Measurements from ENCODE around the gene KDM2B. TPM values are rescaled to one million over a fixed set of nuclear protein-coding genes. Genes with fewer than 3 reads are reported as not detected.
A peak's percentile ranks its signal among the peaks of the same experiment; 100 is the strongest.

The KDM2B gene
- total RNA-seq, 1 experiment from 2014 or later: 15.5 TPM

GRCh38 chr12:121578230-121579189 lies 2.3 kb downstream of the KDM2B start:
- peak overlapping the region; percentile 80 for H3K4me3 Mint-ChIP-seq (ENCODE audit: unreplicated experiment)
- ChIA-PET CTCF (no interaction called here), POLR2A (interaction anchor here (0.6 to 1.2 kb wide), 2 partner anchors 14 to 47 kb away, joined by 4 read pairs; partner anchors contain the start of gene ORAI1)
- no peak for TF ChIP-seq CTCF (IDR thresholded peaks at IDR 0.05; ENCODE audit: unreplicated experiment)
- H3K4me1 Mint-ChIP-seq (ENCODE audit: insufficient read depth, unreplicated experiment): no peaks in the 10 kb centered on the region
- H3K9me3 Mint-ChIP-seq (ENCODE audit: unreplicated experiment): no peaks in the 10 kb centered on the region
- intact Hi-C loops (cut with micrococcal nuclease): no loop called here
- no peak overlapping the region for H3K27ac Mint-ChIP-seq (ENCODE audit: low read depth, unreplicated experiment)
- BruUV-seq (replicated peaks): no TSS peak
- no peak for DNase-seq (ENCODE audit: unreplicated experiment)
- no peaks in the 10 kb centered on the region for H3K27me3 Mint-ChIP-seq (ENCODE audit: insufficient read depth, unreplicated experiment)
- H3K36me3 Mint-ChIP-seq (ENCODE audit: insufficient read depth, unreplicated experiment): peaks cover 6% of the 10 kb centered on the region

- Mint-ChIP-seq H3K4me3 (ENCODE audit: unreplicated experiment) (peak overlapping the region; percentile 31), H3K27ac (ENCODE audit: low read depth, unreplicated experiment) (no peak overlapping the region), H3K27me3 (ENCODE audit: insufficient read depth, unreplicated experiment) (no peaks in the 10 kb centered on the region), H3K4me1 (ENCODE audit: insufficient read depth, unreplicated experiment) (no peaks in the 10 kb centered on the region), H3K9me3 (ENCODE audit: unreplicated experiment) (no peaks in the 10 kb centered on the region), H3K36me3 (ENCODE audit: insufficient read depth, unreplicated experiment) (peaks cover 6% of the 10 kb centered on the region)
- no peak for TF ChIP-seq CTCF (IDR thresholded peaks at IDR 0.05; ENCODE audit: unreplicated experiment)
- ChIA-PET CTCF (interaction anchor here (0.6 to 2.7 kb wide), 7 partner anchors 24 to 217 kb away, joined by 3 to 11 read pairs (median 3); no protein-coding TSS in a partner anchor), POLR2A (interaction anchor here (1.2 kb wide), 1 partner anchor 24 kb away, joined by 3 read pairs; no protein-coding TSS in a partner anchor)
- no peak for DNase-seq (ENCODE audit: unreplicated experiment)
- BruUV-seq (replicated peaks): no TSS peak
- intact Hi-C loops (cut with micrococcal nuclease): no loop called here
These were observed 3.2 kb downstream of the KDM2B start for GRCh38 chr12:121577443-121578180.

GRCh38 chr12:121576851-121577391 lies 3.9 kb downstream of the KDM2B start:
- Mint-ChIP-seq H3K27ac (ENCODE audit: low read depth, unreplicated experiment) (no peak overlapping the region), H3K4me3 (ENCODE audit: unreplicated experiment) (peak overlapping the region; percentile 31), H3K27me3 (ENCODE audit: insufficient read depth, unreplicated experiment) (no peaks in the 10 kb centered on the region), H3K36me3 (ENCODE audit: insufficient read depth, unreplicated experiment) (peaks cover 7% of the 10 kb centered on the region), H3K9me3 (ENCODE audit: unreplicated experiment) (no peaks in the 10 kb centered on the region), H3K4me1 (ENCODE audit: insufficient read depth, unreplicated experiment) (no peaks in the 10 kb centered on the region)
- no TSS peak for BruUV-seq (replicated peaks)
- intact Hi-C loops (cut with micrococcal nuclease): no loop called here
- no peak for DNase-seq (ENCODE audit: unreplicated experiment)
- ChIA-PET CTCF (interaction anchor here (0.6 to 2.7 kb wide), 7 partner anchors 24 to 218 kb away, joined by 3 to 11 read pairs (median 3); no protein-coding TSS in a partner anchor), POLR2A (interaction anchor here (1.2 kb wide), 1 partner anchor 23 kb away, joined by 3 read pairs; no protein-coding TSS in a partner anchor)
- TF ChIP-seq CTCF (IDR thresholded peaks at IDR 0.05; ENCODE audit: unreplicated experiment): no peak
